ENCODE measurements around the gene CNPY4. TPM values are rescaled to one million over a fixed set of nuclear protein-coding genes. Genes with fewer than 3 reads are reported as not detected.

Gene CNPY4
- total RNA-seq, 1 donor from 2014 or later, result 14.5 TPM

GRCh38 chr7:100091411-100092181, 27.8 kb upstream of the CNPY4 start:
- Histone ChIP-seq H3K4me3 (no peak overlapping the region), H3K4me1 (peaks cover 24% of the 10 kb centered on the region), H3K9me3 (no peaks in the 10 kb centered on the region), H3K27ac (no peak overlapping the region), H3K27me3 (no peaks in the 10 kb centered on the region), H3K36me3 (peaks cover 8 to 54% of the 10 kb centered on the region in 2 donors)
- intact Hi-C loops (cut with DNase I), result no loop called here
- DNase-seq (ENCODE audit: extremely low spot score in 2 of 2), result no peak
- TF ChIP-seq CTCF (IDR thresholded peaks at IDR 0.05), result no peak
- TF ChIP-seq POLR2AphosphoS5 (IDR thresholded peaks at IDR 0.05; ENCODE audit: insufficient read depth in 1 of 2, low read depth in 1 of 2), result no peak
- TF ChIP-seq POLR2A (IDR thresholded peaks at IDR 0.05), result no peak

GRCh38 chr7:100093054-100093453, 26.4 kb upstream of the CNPY4 start:
- Histone ChIP-seq H3K27me3 (no peaks in the 10 kb centered on the region), H3K27ac (no peak overlapping the region), H3K4me3 (no peak overlapping the region), H3K9me3 (no peaks in the 10 kb centered on the region), H3K36me3 (peaks cover 8 to 69% of the 10 kb centered on the region in 2 donors), H3K4me1 (peaks cover 17% of the 10 kb centered on the region)
- DNase-seq (ENCODE audit: extremely low spot score in 2 of 2), result no peak
- intact Hi-C loops (cut with DNase I), result no loop called here
- no peak for TF ChIP-seq POLR2A (IDR thresholded peaks at IDR 0.05)
- no peak for TF ChIP-seq POLR2AphosphoS5 (IDR thresholded peaks at IDR 0.05; ENCODE audit: insufficient read depth in 1 of 2, low read depth in 1 of 2)
- no peak for TF ChIP-seq CTCF (IDR thresholded peaks at IDR 0.05)

GRCh38 chr7:100093498-100093897, 25.9 kb upstream of the CNPY4 start:
- DNase-seq (ENCODE audit: extremely low spot score in 2 of 2), result no peak
- H3K9me3 ChIP-seq, result no peaks in the 10 kb centered on the region
- TF ChIP-seq POLR2AphosphoS5 (IDR thresholded peaks at IDR 0.05; ENCODE audit: insufficient read depth in 1 of 2, low read depth in 1 of 2) (no peak), CTCF (IDR thresholded peaks at IDR 0.05) (no peak), POLR2A (IDR thresholded peaks at IDR 0.05) (no peak)
- H3K27me3 ChIP-seq, result no peaks in the 10 kb centered on the region
- intact Hi-C loops (cut with DNase I), result no loop called here
- H3K4me1 ChIP-seq, result peaks cover 15% of the 10 kb centered on the region
- no peak overlapping the region for H3K4me3 ChIP-seq
- H3K36me3 ChIP-seq, result peaks cover 8 to 73% of the 10 kb centered on the region in 2 donors
- H3K27ac ChIP-seq, result no peak overlapping the region

- no peak for TF ChIP-seq POLR2A (IDR thresholded peaks at IDR 0.05)
- no peak for TF ChIP-seq CTCF (IDR thresholded peaks at IDR 0.05)
- TF ChIP-seq POLR2AphosphoS5 (IDR thresholded peaks at IDR 0.05; ENCODE audit: insufficient read depth in 1 of 2, low read depth in 1 of 2), result no peak
- intact Hi-C loops (cut with DNase I), result no loop called here
- no peak for DNase-seq (ENCODE audit: extremely low spot score in 2 of 2)
- H3K36me3 ChIP-seq, result peaks cover 8 to 78% of the 10 kb centered on the region in 2 donors
- H3K27me3 ChIP-seq, result no peaks in the 10 kb centered on the region
- no peaks in the 10 kb centered on the region for H3K9me3 ChIP-seq
- H3K4me1 ChIP-seq, result peaks cover 19% of the 10 kb centered on the region
- H3K27ac ChIP-seq, result no peak overlapping the region
- H3K4me3 ChIP-seq, result no peak overlapping the region
Observed at GRCh38 chr7:100093925-100094486, 25.4 kb upstream of the CNPY4 start.

GRCh38 chr7:100095289-100095688, 24.1 kb upstream of the CNPY4 start:
- Histone ChIP-seq H3K4me3 (no peak overlapping the region), H3K36me3 (peaks cover 8 to 84% of the 10 kb centered on the region in 2 donors), H3K27ac (no peak overlapping the region), H3K9me3 (no peaks in the 10 kb centered on the region), H3K27me3 (no peaks in the 10 kb centered on the region), H3K4me1 (peaks cover 19% of the 10 kb centered on the region)
- intact Hi-C loops (cut with DNase I), result no loop called here
- no peak for DNase-seq (ENCODE audit: extremely low spot score in 2 of 2)
- TF ChIP-seq CTCF (IDR thresholded peaks at IDR 0.05), result no peak
- TF ChIP-seq POLR2AphosphoS5 (IDR thresholded peaks at IDR 0.05; ENCODE audit: insufficient read depth in 1 of 2, low read depth in 1 of 2), result no peak
- TF ChIP-seq POLR2A (IDR thresholded peaks at IDR 0.05), result no peak

Measured in vagina (tissue), 2 donors.